ENCODE measurements around the gene ELAVL3.
"Not testable (repeated sequence)": the region's sequence is repeated elsewhere in the genome, so short reads cannot be mapped to it uniquely, and the experiment has no call there.

Gene ELAVL3

GRCh38 chr19:11473725-11474124 lies 7.1 kb downstream of the ELAVL3 start:
- no peaks in the 10 kb centered on the region for H3K9me3 ChIP-seq (ENCODE audit: control insufficient read depth, insufficient read depth, low read depth, low read length)
- H3K9ac ChIP-seq (ENCODE audit: low read length) = no peak overlapping the region
- no peak overlapping the region for H3K27ac ChIP-seq (ENCODE audit: low read depth, low read length)
- H3K4me1 ChIP-seq (ENCODE audit: control insufficient read depth, insufficient read depth, low read length) = no peaks in the 10 kb centered on the region
- H3K27me3 ChIP-seq (ENCODE audit: control insufficient read depth, insufficient read depth, low read length) = peaks cover 10% of the 10 kb centered on the region
- H3K36me3 ChIP-seq (ENCODE audit: control insufficient read depth, insufficient read depth, low read length) = no peaks in the 10 kb centered on the region
- H3K4me3 ChIP-seq (ENCODE audit: low read depth, low read length) = no peak overlapping the region

- H3K9me3 ChIP-seq (ENCODE audit: control insufficient read depth, insufficient read depth, low read depth, low read length); H3K4me1 ChIP-seq (ENCODE audit: control insufficient read depth, insufficient read depth, low read length); H3K27me3 ChIP-seq (ENCODE audit: control insufficient read depth, insufficient read depth, low read length); H3K36me3 ChIP-seq (ENCODE audit: control insufficient read depth, insufficient read depth, low read length); H3K4me3 ChIP-seq (ENCODE audit: low read depth, low read length); H3K9ac ChIP-seq (ENCODE audit: low read length); H3K27ac ChIP-seq (ENCODE audit: low read depth, low read length): not testable (repeated sequence)
These were observed 12.5 kb downstream of the ELAVL3 start for GRCh38 chr19:11468266-11468845.

- Histone ChIP-seq H3K27me3 (ENCODE audit: control insufficient read depth, insufficient read depth, low read length) (no peaks in the 10 kb centered on the region), H3K36me3 (ENCODE audit: control insufficient read depth, insufficient read depth, low read length) (no peaks in the 10 kb centered on the region), H3K9me3 (ENCODE audit: control insufficient read depth, insufficient read depth, low read depth, low read length) (no peaks in the 10 kb centered on the region), H3K4me1 (ENCODE audit: control insufficient read depth, insufficient read depth, low read length) (peaks cover 8% of the 10 kb centered on the region), H3K4me3 (ENCODE audit: low read depth, low read length) (no peak overlapping the region), H3K9ac (ENCODE audit: low read length) (no peak overlapping the region), H3K27ac (ENCODE audit: low read depth, low read length) (no peak overlapping the region)
These were observed 15.2 kb downstream of the ELAVL3 start for GRCh38 chr19:11465600-11465999.

- Histone ChIP-seq H3K4me3 (ENCODE audit: low read depth, low read length) (no peak overlapping the region), H3K27ac (ENCODE audit: low read depth, low read length) (no peak overlapping the region), H3K36me3 (ENCODE audit: control insufficient read depth, insufficient read depth, low read length) (no peaks in the 10 kb centered on the region), H3K9me3 (ENCODE audit: control insufficient read depth, insufficient read depth, low read depth, low read length) (no peaks in the 10 kb centered on the region), H3K27me3 (ENCODE audit: control insufficient read depth, insufficient read depth, low read length) (no peaks in the 10 kb centered on the region), H3K9ac (ENCODE audit: low read length) (no peak overlapping the region), H3K4me1 (ENCODE audit: control insufficient read depth, insufficient read depth, low read length) (peaks cover 8% of the 10 kb centered on the region)
These were observed 16.2 kb downstream of the ELAVL3 start for GRCh38 chr19:11464333-11465265.

GRCh38 chr19:11463391-11463790 lies 17.5 kb downstream of the ELAVL3 start:
- no peak overlapping the region for H3K4me3 ChIP-seq (ENCODE audit: low read depth, low read length)
- no peaks in the 10 kb centered on the region for H3K9me3 ChIP-seq (ENCODE audit: control insufficient read depth, insufficient read depth, low read depth, low read length)
- no peaks in the 10 kb centered on the region for H3K36me3 ChIP-seq (ENCODE audit: control insufficient read depth, insufficient read depth, low read length)
- peaks cover 8% of the 10 kb centered on the region for H3K4me1 ChIP-seq (ENCODE audit: control insufficient read depth, insufficient read depth, low read length)
- no peak overlapping the region for H3K27ac ChIP-seq (ENCODE audit: low read depth, low read length)
- H3K9ac ChIP-seq (ENCODE audit: low read length) = no peak overlapping the region
- H3K27me3 ChIP-seq (ENCODE audit: control insufficient read depth, insufficient read depth, low read length) = no peaks in the 10 kb centered on the region

- peaks cover 14% of the 10 kb centered on the region for H3K4me1 ChIP-seq (ENCODE audit: control insufficient read depth, insufficient read depth, low read length)
- no peak overlapping the region for H3K9ac ChIP-seq (ENCODE audit: low read length)
- H3K27ac ChIP-seq (ENCODE audit: low read depth, low read length) = no peak overlapping the region
- H3K36me3 ChIP-seq (ENCODE audit: control insufficient read depth, insufficient read depth, low read length) = no peaks in the 10 kb centered on the region
- no peaks in the 10 kb centered on the region for H3K9me3 ChIP-seq (ENCODE audit: control insufficient read depth, insufficient read depth, low read depth, low read length)
- no peaks in the 10 kb centered on the region for H3K27me3 ChIP-seq (ENCODE audit: control insufficient read depth, insufficient read depth, low read length)
- no peak overlapping the region for H3K4me3 ChIP-seq (ENCODE audit: low read depth, low read length)
These were observed 19.4 kb downstream of the ELAVL3 start for GRCh38 chr19:11461453-11461852.

GRCh38 chr19:11460207-11460606 lies 20.6 kb downstream of the ELAVL3 start:
- Histone ChIP-seq H3K27me3 (ENCODE audit: control insufficient read depth, insufficient read depth, low read length) (no peaks in the 10 kb centered on the region), H3K4me3 (ENCODE audit: low read depth, low read length) (no peak overlapping the region), H3K4me1 (ENCODE audit: control insufficient read depth, insufficient read depth, low read length) (peaks cover 6% of the 10 kb centered on the region), H3K36me3 (ENCODE audit: control insufficient read depth, insufficient read depth, low read length) (no peaks in the 10 kb centered on the region), H3K9ac (ENCODE audit: low read length) (no peak overlapping the region), H3K27ac (ENCODE audit: low read depth, low read length) (no peak overlapping the region), H3K9me3 (ENCODE audit: control insufficient read depth, insufficient read depth, low read depth, low read length) (no peaks in the 10 kb centered on the region)

- not testable (repeated sequence) for H3K4me3 ChIP-seq (ENCODE audit: low read depth, low read length); H3K36me3 ChIP-seq (ENCODE audit: control insufficient read depth, insufficient read depth, low read length); H3K27ac ChIP-seq (ENCODE audit: low read depth, low read length); H3K9ac ChIP-seq (ENCODE audit: low read length); H3K27me3 ChIP-seq (ENCODE audit: control insufficient read depth, insufficient read depth, low read length); H3K9me3 ChIP-seq (ENCODE audit: control insufficient read depth, insufficient read depth, low read depth, low read length); H3K4me1 ChIP-seq (ENCODE audit: control insufficient read depth, insufficient read depth, low read length)
These were observed 21.9 kb downstream of the ELAVL3 start for GRCh38 chr19:11458912-11459311.

- H3K36me3 ChIP-seq (ENCODE audit: control insufficient read depth, insufficient read depth, low read length) = no peaks in the 10 kb centered on the region
- H3K27me3 ChIP-seq (ENCODE audit: control insufficient read depth, insufficient read depth, low read length) = no peaks in the 10 kb centered on the region
- no peak overlapping the region for H3K9ac ChIP-seq (ENCODE audit: low read length)
- no peaks in the 10 kb centered on the region for H3K9me3 ChIP-seq (ENCODE audit: control insufficient read depth, insufficient read depth, low read depth, low read length)
- H3K4me3 ChIP-seq (ENCODE audit: low read depth, low read length) = no peak overlapping the region
- peaks cover 8% of the 10 kb centered on the region for H3K4me1 ChIP-seq (ENCODE audit: control insufficient read depth, insufficient read depth, low read length)
- no peak overlapping the region for H3K27ac ChIP-seq (ENCODE audit: low read depth, low read length)
These were observed 22.5 kb downstream of the ELAVL3 start for GRCh38 chr19:11458236-11458900.

GRCh38 chr19:11457831-11458230 lies 23.0 kb downstream of the ELAVL3 start:
- H3K27me3 ChIP-seq (ENCODE audit: control insufficient read depth, insufficient read depth, low read length) = no peaks in the 10 kb centered on the region
- H3K4me3 ChIP-seq (ENCODE audit: low read depth, low read length) = no peak overlapping the region
- no peak overlapping the region for H3K9ac ChIP-seq (ENCODE audit: low read length)
- no peaks in the 10 kb centered on the region for H3K9me3 ChIP-seq (ENCODE audit: control insufficient read depth, insufficient read depth, low read depth, low read length)
- H3K36me3 ChIP-seq (ENCODE audit: control insufficient read depth, insufficient read depth, low read length) = no peaks in the 10 kb centered on the region
- H3K27ac ChIP-seq (ENCODE audit: low read depth, low read length) = no peak overlapping the region
- H3K4me1 ChIP-seq (ENCODE audit: control insufficient read depth, insufficient read depth, low read length) = peaks cover 13% of the 10 kb centered on the region

- Histone ChIP-seq H3K9me3 (ENCODE audit: control insufficient read depth, insufficient read depth, low read depth, low read length) (no peaks in the 10 kb centered on the region), H3K27me3 (ENCODE audit: control insufficient read depth, insufficient read depth, low read length) (no peaks in the 10 kb centered on the region), H3K9ac (ENCODE audit: low read length) (no peak overlapping the region), H3K36me3 (ENCODE audit: control insufficient read depth, insufficient read depth, low read length) (no peaks in the 10 kb centered on the region), H3K4me1 (ENCODE audit: control insufficient read depth, insufficient read depth, low read length) (peaks cover 20% of the 10 kb centered on the region), H3K4me3 (ENCODE audit: low read depth, low read length) (no peak overlapping the region), H3K27ac (ENCODE audit: low read depth, low read length) (no peak overlapping the region)
These were observed 23.7 kb downstream of the ELAVL3 start for GRCh38 chr19:11457115-11457514.

Measured in HUES6 (cell line).